A673 (cell line): ENCODE data around the gene REXO1.

Source experiments
- CTCF ChIP-seq: fragments of 300-800, 200-600 bp; sonication (generic); conservative IDR thresholded peaks from 2 replicates; pipeline ENCODE4 v1.5.1; 2017; ENCODE audit warnings: low read depth, mild to moderate bottlenecking, antibody characterized with exemption, low read length, moderate library complexity, mixed read lengths
- EZH2 ChIP-seq: fragments of 200-600 bp; sonication (generic); IDR thresholded peaks from 2 replicates; pipeline ENCODE4 v1.6.1; 2017; ENCODE audit warnings: borderline replicate concordance, low read depth, mild to moderate bottlenecking, mixed read lengths, antibody characterized with exemption, low read length; ENCODE audit not compliant: poor library complexity, severe bottlenecking

GRCh38 chr19:1826557-1827521 lies 21.4 kb downstream of the REXO1 start:
- TF ChIP-seq EZH2 = no peak
- TF ChIP-seq CTCF = no peak
